Neuronal stem cell (in vitro differentiated cells): ENCODE measurements around the gene RUNX1.

ENCODE experiments used
- DNase-seq: peaks from one replicate; pipeline ENCODE4 v3.0.0-alpha.2; 2013; ENCODE audit warnings: low spot score
- H2AFZ ChIP-seq: one replicate; pipeline ENCODE4 v1.6.1; 2013; ENCODE audit warnings: mild to moderate bottlenecking, low read length, inconsistent platforms
- H2AK5ac ChIP-seq: 2 replicates; pipeline ENCODE4 v1.6.1; 2013; ENCODE audit warnings: low read depth, mild to moderate bottlenecking, inconsistent platforms, low read length, moderate library complexity, mixed read lengths
- H2BK120ac ChIP-seq: 2 replicates; pipeline ENCODE4 v1.6.1; 2013; ENCODE audit warnings: low read depth, mild to moderate bottlenecking, inconsistent platforms, low read length, moderate library complexity, mixed read lengths
- H2BK12ac ChIP-seq: one replicate; pipeline ENCODE4 v1.6.1; 2013; ENCODE audit warnings: low read length, inconsistent platforms
- H2BK15ac ChIP-seq: 2 replicates; pipeline ENCODE4 v1.6.1; 2013; ENCODE audit warnings: mild to moderate bottlenecking, low read length, inconsistent platforms, mixed read lengths
- H2BK5ac ChIP-seq: one replicate; pipeline ENCODE4 v1.6.1; 2013; ENCODE audit warnings: inconsistent platforms, mild to moderate bottlenecking, low read length, moderate library complexity
- H3K14ac ChIP-seq: one replicate; pipeline ENCODE4 v1.6.1; 2013; ENCODE audit warnings: low read length, inconsistent platforms
- H3K18ac ChIP-seq: 2 replicates; pipeline ENCODE4 v1.6.1; 2013; ENCODE audit warnings: low read length, inconsistent platforms
- H3K23ac ChIP-seq: 2 replicates; pipeline ENCODE4 v1.6.1; 2013; ENCODE audit warnings: low read depth, mild to moderate bottlenecking, mixed read lengths, low read length, inconsistent platforms; ENCODE audit not compliant: poor library complexity
- H3K27ac ChIP-seq: replicated peaks from 3 replicates; pipeline ENCODE4 v1.5.1; 2013; ENCODE audit warnings: low read length, inconsistent platforms
- H3K27me3 ChIP-seq, 3 experiments: 2 replicates each; pipeline ENCODE4 v1.6.1; 2013; ENCODE audit warnings: low read length in 3 of 3, mild to moderate bottlenecking in 2 of 3, inconsistent platforms in 1 of 3, low read depth in 1 of 3, mixed read lengths in 1 of 3, moderate library complexity in 1 of 3; ENCODE audit not compliant: control insufficient read depth in 3 of 3, insufficient read depth in 3 of 3
- H3K36me3 ChIP-seq, 2 donors: replicated peaks in 1 of 2; 2 replicates each; pipeline ENCODE4 v1.6.1; 2013; ENCODE audit warnings: low read length in 2 of 2; ENCODE audit not compliant: control insufficient read depth in 2 of 2, insufficient read depth in 2 of 2
- H3K4ac ChIP-seq: 2 replicates; pipeline ENCODE4 v1.6.1; 2013; ENCODE audit warnings: inconsistent platforms, mild to moderate bottlenecking, low read length, moderate library complexity
- H3K4me1 ChIP-seq, 2 donors: 1 replicate in 1 of 2; 2 replicates in 1 of 2; pipeline ENCODE4 v1.6.1; 2013; ENCODE audit warnings: low read length in 2 of 2, low read depth in 1 of 2; ENCODE audit not compliant: control insufficient read depth in 2 of 2, insufficient read depth in 1 of 2
- H3K4me2 ChIP-seq: one replicate; pipeline ENCODE4 v1.6.1; 2013; ENCODE audit warnings: mild to moderate bottlenecking, low read length, inconsistent platforms; ENCODE audit not compliant: insufficient read depth, poor library complexity, severe bottlenecking
- H3K4me3 ChIP-seq, 2 donors: 2 replicates each; pipeline ENCODE4 v1.5.1; 2013; ENCODE audit warnings: low read length in 2 of 2, mild to moderate bottlenecking in 2 of 2, inconsistent platforms in 1 of 2, moderate library complexity in 1 of 2
- H3K79me1 ChIP-seq: one replicate; pipeline ENCODE4 v1.6.1; 2013; ENCODE audit warnings: low read depth, mild to moderate bottlenecking, inconsistent platforms, low read length, moderate library complexity
- H3K9ac ChIP-seq: one replicate; pipeline ENCODE4 v1.6.1; 2013; ENCODE audit warnings: mild to moderate bottlenecking, low read depth, low read length, inconsistent platforms; ENCODE audit not compliant: poor library complexity
- H3K9me3 ChIP-seq, 2 donors: replicated peaks in 1 of 2; 2 replicates each; pipeline versions ENCODE3 to v1.6.1; 2013; ENCODE audit warnings: low read length in 2 of 2, mild to moderate bottlenecking in 2 of 2, inconsistent platforms in 1 of 2, low read depth in 1 of 2, mixed read lengths in 1 of 2, moderate library complexity in 1 of 2; ENCODE audit not compliant: control insufficient read depth in 2 of 2, insufficient read depth in 1 of 2
- H4K8ac ChIP-seq: one replicate; pipeline ENCODE4 v1.6.1; 2013; ENCODE audit warnings: low read depth, mild to moderate bottlenecking, inconsistent platforms, low read length, moderate library complexity
- H4K91ac ChIP-seq: one replicate; pipeline ENCODE4 v1.6.1; 2013; ENCODE audit warnings: low read length, low read depth, mild to moderate bottlenecking, inconsistent platforms; ENCODE audit not compliant: poor library complexity
- WGBS, 2 donors: extraction: QIAGEN DNeasy Blood & Tissue Kit; methylation state at CpG; one replicate each; pipeline ENCODE4 v1.1.7; 2013; ENCODE audit warnings: missing lambda C conversion rate in 2 of 2, mixed read lengths in 1 of 2; ENCODE audit not compliant: insufficient read length in 2 of 2, insufficient replicate concordance in 1 of 2; ENCODE audit errors: extremely low coverage in 2 of 2; 5-methylcytosine and 5-hydroxymethylcytosine counted together

RUNX1 gene

GRCh38 chr21:35007348-35007747 lies 41.8 kb downstream of the RUNX1 start:
- Histone ChIP-seq H2BK5ac (no peak overlapping the region), H3K79me1 (no peaks in the 10 kb centered on the region), H3K4me1 (peaks cover 0 to 1% of the 10 kb centered on the region in 2 donors), H3K27ac (no peak overlapping the region), H4K8ac (no peak overlapping the region), H3K36me3 (no peaks in the 10 kb centered on the region), H3K9me3 (no peaks in the 10 kb centered on the region), H2BK15ac (no peak overlapping the region), H3K27me3 (no peaks in the 10 kb centered on the region), H3K4me3 (no peak overlapping the region), H2AK5ac (no peak overlapping the region), H3K4me2 (no peak overlapping the region), H2AFZ (no peak overlapping the region), H3K18ac (no peak overlapping the region), H3K4ac (no peak overlapping the region), H3K14ac (no peak overlapping the region), H2BK120ac (no peak overlapping the region), H2BK12ac (no peak overlapping the region), H4K91ac (no peak overlapping the region), H3K23ac (no peak overlapping the region), H3K9ac (no peak overlapping the region)
- no CpG with 5 or more reads among the region's 4 CpGs for WGBS, 2 donors
- DNase-seq = no peak

DNA sequence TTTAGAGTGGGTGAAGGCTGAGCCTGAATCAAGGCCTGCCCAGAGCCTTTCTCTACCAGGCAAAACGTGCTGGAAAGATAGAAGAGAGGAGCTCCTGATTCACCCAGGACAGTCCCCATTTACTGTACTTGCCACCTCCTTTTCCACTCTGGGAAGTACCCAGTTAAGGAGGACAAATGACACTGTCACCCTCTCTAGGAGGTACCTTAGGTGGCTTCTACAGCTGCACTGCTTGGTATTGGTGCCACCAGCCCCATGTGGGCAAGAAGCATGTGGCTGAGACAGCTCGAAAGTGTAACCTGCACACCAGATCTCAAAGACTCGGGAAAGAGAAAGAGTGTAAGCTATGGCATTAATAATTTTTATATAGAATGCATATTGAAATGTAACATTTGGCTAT lies 42.3 kb downstream of the RUNX1 start:
- no peaks in the 10 kb centered on the region for H3K36me3 ChIP-seq
- no peak overlapping the region for H3K4me2 ChIP-seq
- no peak overlapping the region for H2BK120ac ChIP-seq
- H3K14ac ChIP-seq = no peak overlapping the region
- H2BK12ac ChIP-seq = no peak overlapping the region
- no peak overlapping the region for H2BK5ac ChIP-seq
- no peak overlapping the region for H3K4ac ChIP-seq
- H3K27me3 ChIP-seq = no peaks in the 10 kb centered on the region
- WGBS, 2 donors = no CpG with 5 or more reads among the region's 3 CpGs
- no peak overlapping the region for H3K4me3 ChIP-seq
- H4K91ac ChIP-seq = no peak overlapping the region
- H3K9ac ChIP-seq = no peak overlapping the region
- no peak overlapping the region for H3K27ac ChIP-seq
- no peak overlapping the region for H4K8ac ChIP-seq
- H3K4me1 ChIP-seq = peaks cover 0 to 1% of the 10 kb centered on the region in 2 donors
- no peaks in the 10 kb centered on the region for H3K9me3 ChIP-seq
- no peak for DNase-seq
- no peak overlapping the region for H2BK15ac ChIP-seq
- H3K79me1 ChIP-seq = no peaks in the 10 kb centered on the region
- H2AK5ac ChIP-seq = no peak overlapping the region
- H3K23ac ChIP-seq = no peak overlapping the region
- H3K18ac ChIP-seq = no peak overlapping the region
- no peak overlapping the region for H2AFZ ChIP-seq

DNA sequence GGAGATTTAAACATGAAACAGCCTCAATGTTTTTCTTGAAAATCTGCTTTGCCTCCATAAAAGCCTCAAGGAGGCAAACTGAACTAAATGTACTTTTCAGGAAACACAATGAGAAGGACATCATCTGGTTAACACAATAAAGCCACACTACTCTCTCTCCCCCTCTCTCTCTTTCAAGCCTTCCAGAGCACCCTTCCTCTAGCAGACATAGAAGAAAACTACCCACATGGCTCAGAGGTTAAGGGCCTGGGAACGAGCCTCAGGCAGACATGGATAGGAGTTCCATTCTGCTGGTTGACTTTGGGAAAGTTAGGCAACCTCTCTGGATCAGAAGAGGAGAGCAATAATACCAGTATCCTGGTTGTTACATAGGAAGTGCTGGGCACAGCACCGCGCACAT lies 42.9 kb downstream of the RUNX1 start:
- H3K23ac ChIP-seq = no peak overlapping the region
- H2BK120ac ChIP-seq = no peak overlapping the region
- WGBS, 2 donors = no CpG with 5 or more reads among the region's 3 CpGs
- H3K4ac ChIP-seq = no peak overlapping the region
- no peaks in the 10 kb centered on the region for H3K4me1 ChIP-seq
- H3K9me3 ChIP-seq = no peaks in the 10 kb centered on the region
- no peaks in the 10 kb centered on the region for H3K27me3 ChIP-seq
- no peak overlapping the region for H4K8ac ChIP-seq
- H3K18ac ChIP-seq = no peak overlapping the region
- no peaks in the 10 kb centered on the region for H3K79me1 ChIP-seq
- no peak overlapping the region for H2BK15ac ChIP-seq
- DNase-seq = no peak
- no peaks in the 10 kb centered on the region for H3K36me3 ChIP-seq
- H2BK5ac ChIP-seq = no peak overlapping the region
- H2AK5ac ChIP-seq = no peak overlapping the region
- no peak overlapping the region for H3K4me2 ChIP-seq
- no peak overlapping the region for H2BK12ac ChIP-seq
- H3K27ac ChIP-seq = no peak overlapping the region
- no peak overlapping the region for H3K9ac ChIP-seq
- no peak overlapping the region for H3K14ac ChIP-seq
- H4K91ac ChIP-seq = no peak overlapping the region
- H3K4me3 ChIP-seq = no peak overlapping the region
- H2AFZ ChIP-seq = no peak overlapping the region

DNA sequence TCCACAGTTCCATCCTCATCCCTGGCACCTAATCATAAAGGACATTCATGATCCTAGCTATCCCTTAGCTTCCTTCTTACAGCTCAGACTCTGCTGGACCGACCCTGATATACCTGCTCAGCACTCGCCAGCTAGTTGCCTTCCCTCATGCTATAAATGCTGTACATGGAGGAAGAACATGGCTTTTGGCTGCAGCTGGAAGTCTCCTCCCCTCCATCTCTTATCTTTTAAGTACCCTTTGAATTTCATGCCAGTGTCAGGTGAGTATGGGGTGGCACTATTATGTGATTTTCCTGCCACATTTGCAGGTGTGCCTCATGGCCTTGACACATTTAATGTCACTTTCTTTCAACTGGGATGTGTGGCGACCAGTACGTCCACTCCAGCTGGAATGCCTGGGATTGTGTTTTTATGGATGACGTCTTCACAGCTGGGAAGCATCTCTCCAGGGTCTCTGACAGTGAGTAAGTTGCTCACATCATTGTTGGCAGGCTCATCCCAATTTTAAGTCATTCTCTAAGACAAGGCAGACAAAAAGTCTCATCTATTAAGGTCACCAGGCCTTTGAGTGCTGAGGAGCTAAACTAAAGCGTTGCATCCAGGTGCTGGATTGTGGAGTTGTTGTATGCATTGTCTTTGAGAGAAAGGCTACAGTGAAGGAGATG lies 43.4 kb downstream of the RUNX1 start:
- H3K9ac ChIP-seq = no peak overlapping the region
- no peak overlapping the region for H3K4me2 ChIP-seq
- H4K91ac ChIP-seq = no peak overlapping the region
- H3K18ac ChIP-seq = no peak overlapping the region
- no peak overlapping the region for H2AFZ ChIP-seq
- no peak overlapping the region for H3K14ac ChIP-seq
- no peak overlapping the region for H2BK12ac ChIP-seq
- H2BK120ac ChIP-seq = no peak overlapping the region
- no CpG with 5 or more reads among the region's 6 CpGs for WGBS, 2 donors
- H3K4ac ChIP-seq = no peak overlapping the region
- H3K4me3 ChIP-seq = no peak overlapping the region
- no peak for DNase-seq
- no peak overlapping the region for H3K23ac ChIP-seq
- no peak overlapping the region for H3K27ac ChIP-seq
- no peak overlapping the region for H4K8ac ChIP-seq
- no peaks in the 10 kb centered on the region for H3K4me1 ChIP-seq
- H3K79me1 ChIP-seq = no peaks in the 10 kb centered on the region
- H3K36me3 ChIP-seq = no peaks in the 10 kb centered on the region
- no peaks in the 10 kb centered on the region for H3K9me3 ChIP-seq
- no peaks in the 10 kb centered on the region for H3K27me3 ChIP-seq
- H2BK15ac ChIP-seq = no peak overlapping the region
- H2BK5ac ChIP-seq = no peak overlapping the region
- H2AK5ac ChIP-seq = no peak overlapping the region
